ENCODE data around the gene TTLL3.

TTLL3 gene

DNA sequence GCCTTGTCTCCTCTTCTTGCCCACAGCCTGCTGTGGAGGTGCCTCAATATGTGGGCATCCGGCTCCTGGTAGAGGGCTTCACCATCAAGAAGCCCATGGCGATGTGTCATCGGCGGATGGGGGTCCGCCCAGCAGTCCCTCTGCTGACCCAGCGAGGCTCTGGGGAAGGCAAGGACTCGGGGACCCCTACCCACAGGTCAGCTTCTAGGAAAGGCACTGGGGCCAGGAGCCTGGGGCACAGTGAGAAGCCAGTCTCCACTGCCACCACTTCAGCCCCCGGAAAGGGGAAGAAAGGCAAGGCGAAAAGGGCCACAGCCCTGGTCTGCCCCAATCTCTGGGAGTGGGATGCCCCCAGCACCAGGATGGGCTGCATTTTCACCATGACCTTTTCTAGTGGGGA is 23.0 kb downstream of the TTLL3 start:
- TF ChIP-seq, protein P1, sequence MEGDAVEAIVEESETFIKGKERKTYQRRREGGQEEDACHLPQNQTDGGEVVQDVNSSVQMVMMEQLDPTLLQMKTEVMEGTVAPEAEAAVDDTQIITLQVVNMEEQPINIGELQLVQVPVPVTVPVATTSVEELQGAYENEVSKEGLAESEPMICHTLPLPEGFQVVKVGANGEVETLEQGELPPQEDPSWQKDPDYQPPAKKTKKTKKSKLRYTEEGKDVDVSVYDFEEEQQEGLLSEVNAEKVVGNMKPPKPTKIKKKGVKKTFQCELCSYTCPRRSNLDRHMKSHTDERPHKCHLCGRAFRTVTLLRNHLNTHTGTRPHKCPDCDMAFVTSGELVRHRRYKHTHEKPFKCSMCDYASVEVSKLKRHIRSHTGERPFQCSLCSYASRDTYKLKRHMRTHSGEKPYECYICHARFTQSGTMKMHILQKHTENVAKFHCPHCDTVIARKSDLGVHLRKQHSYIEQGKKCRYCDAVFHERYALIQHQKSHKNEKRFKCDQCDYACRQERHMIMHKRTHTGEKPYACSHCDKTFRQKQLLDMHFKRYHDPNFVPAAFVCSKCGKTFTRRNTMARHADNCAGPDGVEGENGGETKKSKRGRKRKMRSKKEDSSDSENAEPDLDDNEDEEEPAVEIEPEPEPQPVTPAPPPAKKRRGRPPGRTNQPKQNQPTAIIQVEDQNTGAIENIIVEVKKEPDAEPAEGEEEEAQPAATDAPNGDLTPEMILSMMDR (IDR thresholded peaks at IDR 0.05; ENCODE audit: insufficient read depth, low read length, missing control alignments): no peak
- POLR2A ChIA-PET: no interaction called here
- no peak for DNase-seq (ENCODE audit: low read depth, low spot score)
- CTCF ChIA-PET: interaction anchor here (0.5 to 1.7 kb wide), 3 partner anchors 12 to 135 kb away, joined by 3 to 6 read pairs (median 4); partner anchors contain the start of gene CRELD1
- no peak overlapping the region for H3K4me3 ChIP-seq (ENCODE audit: low read depth, low read length)

- ChIA-PET POLR2A (no interaction called here), CTCF (interaction anchor here (1.3 kb wide), 2 partner anchors 112 to 117 kb away, joined by 3 to 6 read pairs; no protein-coding TSS in a partner anchor)
- TF ChIP-seq, protein P1 (IDR thresholded peaks at IDR 0.05; ENCODE audit: insufficient read depth, low read length, missing control alignments): no peak
Measured at GRCh38 chr3:9834520-9835380, 24.7 kb downstream of the TTLL3 start.

GRCh38 chr3:9837701-9838582 is 27.9 kb downstream of the TTLL3 start:
- CTCF ChIA-PET: interaction anchor here (0.6 to 2.2 kb wide), 4 partner anchors 19 to 171 kb away, joined by 3 to 8 read pairs (median 4); no protein-coding TSS in a partner anchor
- DNase-seq (ENCODE audit: low read depth, low spot score): no peak
- POLR2A ChIA-PET: no interaction called here
- no peak overlapping the region for H3K4me3 ChIP-seq (ENCODE audit: low read depth, low read length)
- TF ChIP-seq, protein P1 (IDR thresholded peaks at IDR 0.05; ENCODE audit: insufficient read depth, low read length, missing control alignments): no peak

More at GRCh38 chr3:9834520-9835380, 24.7 kb downstream of the TTLL3 start:
- DNase-seq (ENCODE audit: low read depth, low spot score): no peak
- no peak overlapping the region for H3K4me3 ChIP-seq (ENCODE audit: low read depth, low read length)

GRCh38 chr3:9838856-9839255 is 28.8 kb downstream of the TTLL3 start:
- TF ChIP-seq, protein P1 (IDR thresholded peaks at IDR 0.05; ENCODE audit: insufficient read depth, low read length, missing control alignments): no peak
- ChIA-PET CTCF (interaction anchor here (1.1 to 2.7 kb wide), 4 partner anchors 7 to 170 kb away, joined by 3 to 12 read pairs (median 6); no protein-coding TSS in a partner anchor), POLR2A (no interaction called here)
- no peak for DNase-seq (ENCODE audit: low read depth, low spot score)
- H3K4me3 ChIP-seq (ENCODE audit: low read depth, low read length): no peak overlapping the region

DNA sequence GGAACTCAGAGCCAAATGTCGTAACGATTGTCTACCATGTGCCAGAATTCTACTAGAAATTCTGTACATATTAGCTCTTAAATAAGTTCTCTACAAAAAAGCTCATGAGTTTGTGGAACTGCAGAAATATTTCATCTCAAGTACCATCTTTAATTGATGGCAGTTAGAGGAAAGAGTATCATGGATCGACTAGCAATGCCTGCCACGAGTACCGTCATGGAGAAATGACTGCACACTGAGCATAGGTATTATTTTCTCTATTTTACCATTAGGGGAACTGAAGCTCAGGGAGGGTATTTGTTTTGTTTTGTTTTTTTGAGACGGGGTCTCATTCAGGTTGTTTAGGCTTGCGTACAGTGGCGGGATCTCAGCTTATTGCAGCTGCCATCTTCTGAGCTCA is 31.0 kb downstream of the TTLL3 start:
- POLR2A ChIA-PET: interaction anchor here (0.6 kb wide), 1 partner anchor 43 kb away, joined by 4 read pairs; no protein-coding TSS in a partner anchor
- no peak for DNase-seq (ENCODE audit: low read depth, low spot score)
- no peak overlapping the region for H3K4me3 ChIP-seq (ENCODE audit: low read depth, low read length)
- CTCF ChIA-PET: interaction anchor here (1.8 to 2.7 kb wide), 3 partner anchors 8 to 106 kb away, joined by 9 to 13 read pairs (median 12); no protein-coding TSS in a partner anchor
- TF ChIP-seq, protein P1 (IDR thresholded peaks at IDR 0.05; ENCODE audit: insufficient read depth, low read length, missing control alignments): no peak

Measured in AG04449 (cell line).